Measurements from ENCODE around the gene CPT1B. TPM values are rescaled to one million over a fixed set of nuclear protein-coding genes. Genes with fewer than 3 reads are reported as not detected.

The CPT1B gene
- polyA plus RNA-seq, 3 donors: 0.18 to 66.9 TPM; not detected in 1

DNA sequence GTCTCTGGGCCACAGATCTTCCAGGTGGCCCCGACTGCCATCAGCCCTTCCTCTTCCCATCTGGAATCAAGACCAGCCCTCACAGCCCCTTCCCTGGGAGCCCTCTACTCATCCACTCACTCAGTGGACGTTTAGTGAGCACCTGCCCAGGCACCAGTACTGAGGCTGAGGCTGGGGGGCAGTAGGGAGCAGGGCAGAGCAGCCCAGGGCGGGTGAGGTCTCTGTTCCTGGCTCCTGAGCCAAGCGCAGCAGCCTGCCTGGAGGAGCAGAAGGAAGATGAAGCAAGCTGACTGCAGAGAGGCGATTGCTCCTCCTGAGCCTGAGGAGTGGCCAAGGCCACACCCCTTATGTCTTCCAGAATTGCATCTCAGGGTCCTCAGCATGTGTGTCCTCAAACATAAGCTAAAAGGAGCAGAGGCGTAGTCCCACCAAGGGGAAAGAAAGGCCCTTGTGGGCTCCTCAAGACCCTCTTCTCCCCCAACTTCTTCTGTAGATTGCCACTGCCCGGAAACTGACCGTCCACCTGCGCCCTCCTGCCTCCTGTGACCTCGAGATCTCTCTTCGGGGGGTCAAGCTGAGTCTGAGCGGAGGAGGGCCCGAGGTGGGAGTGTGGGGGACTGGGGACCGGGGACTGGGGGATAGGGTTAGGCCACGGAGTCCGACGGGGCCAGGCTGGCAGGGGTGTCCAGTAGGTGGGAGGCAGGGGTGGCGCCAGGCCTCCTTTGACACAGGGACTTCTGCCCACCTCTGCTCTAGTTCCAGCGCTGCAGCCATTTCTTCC is 28.1 kb upstream of the CPT1B start:
- Histone ChIP-seq H2AFZ (ENCODE audit: insufficient read depth, low read depth, low read length, poor library complexity, severe bottlenecking) (no peak overlapping the region), H3K9ac (ENCODE audit: insufficient read depth, low read length, poor library complexity, severe bottlenecking) (no peak overlapping the region), H3K4me3 (replicated peaks in 1 of 3; ENCODE audit: low read depth in 2 of 3, low read length in 3 of 3) (no peak overlapping the region), H3K9me3 (replicated peaks in 1 of 2; ENCODE audit: control insufficient read depth in 1 of 2, insufficient read depth in 1 of 2, low read length in 2 of 2) (peaks cover 0 to 16% of the 10 kb centered on the region in 2 donors), H3K4me1 (ENCODE audit: control insufficient read depth in 1 of 2, insufficient read depth in 2 of 2, low read length in 2 of 2) (no peaks in the 10 kb centered on the region), H3K4me2 (replicated peaks; ENCODE audit: extremely low read depth, low read length, poor library complexity, severe bottlenecking) (no peak overlapping the region), H4K20me1 (ENCODE audit: insufficient read depth, low read length) (no peaks in the 10 kb centered on the region), H3K79me2 (ENCODE audit: insufficient read depth, low read length) (no peaks in the 10 kb centered on the region), H3K36me3 (replicated peaks in 1 of 2; ENCODE audit: control insufficient read depth in 1 of 2, insufficient read depth in 2 of 2, low read length in 2 of 2) (no peaks in the 10 kb centered on the region), H3K27me3 (ENCODE audit: control insufficient read depth in 2 of 2, insufficient read depth in 2 of 2, low read length in 2 of 2) (peaks cover 27 to 50% of the 10 kb centered on the region in 2 donors), H3K27ac (ENCODE audit: low read depth in 1 of 2, low read length in 2 of 2) (no peak overlapping the region)
- peaks cover 0 to 10% of the 10 kb centered on the region in 2 donors for H3K36me3 Mint-ChIP-seq
- no peak overlapping the region for H3K27ac Mint-ChIP-seq
- H3K4me1 Mint-ChIP-seq: no peaks in the 10 kb centered on the region
- H3K27me3 Mint-ChIP-seq (ENCODE audit: low read depth in 3 of 3): peaks cover 47 to 89% (median 63%) of the 10 kb centered on the region in 3 donors
- WGBS (ENCODE audit: insufficient coverage): 74% methylated on average over 14 of the region's 19 CpGs
- intact Hi-C loops (cut with micrococcal nuclease): no loop called here
- H3K4me3 Mint-ChIP-seq: peak overlapping the region in 1 of 2 donors; percentile 21
- H3K9me3 Mint-ChIP-seq: peaks cover 0 to 14% (median 4%) of the 10 kb centered on the region in 7 donors
- TF ChIP-seq, protein P1, sequence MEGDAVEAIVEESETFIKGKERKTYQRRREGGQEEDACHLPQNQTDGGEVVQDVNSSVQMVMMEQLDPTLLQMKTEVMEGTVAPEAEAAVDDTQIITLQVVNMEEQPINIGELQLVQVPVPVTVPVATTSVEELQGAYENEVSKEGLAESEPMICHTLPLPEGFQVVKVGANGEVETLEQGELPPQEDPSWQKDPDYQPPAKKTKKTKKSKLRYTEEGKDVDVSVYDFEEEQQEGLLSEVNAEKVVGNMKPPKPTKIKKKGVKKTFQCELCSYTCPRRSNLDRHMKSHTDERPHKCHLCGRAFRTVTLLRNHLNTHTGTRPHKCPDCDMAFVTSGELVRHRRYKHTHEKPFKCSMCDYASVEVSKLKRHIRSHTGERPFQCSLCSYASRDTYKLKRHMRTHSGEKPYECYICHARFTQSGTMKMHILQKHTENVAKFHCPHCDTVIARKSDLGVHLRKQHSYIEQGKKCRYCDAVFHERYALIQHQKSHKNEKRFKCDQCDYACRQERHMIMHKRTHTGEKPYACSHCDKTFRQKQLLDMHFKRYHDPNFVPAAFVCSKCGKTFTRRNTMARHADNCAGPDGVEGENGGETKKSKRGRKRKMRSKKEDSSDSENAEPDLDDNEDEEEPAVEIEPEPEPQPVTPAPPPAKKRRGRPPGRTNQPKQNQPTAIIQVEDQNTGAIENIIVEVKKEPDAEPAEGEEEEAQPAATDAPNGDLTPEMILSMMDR (IDR thresholded peaks at IDR 0.05): peak; percentile 56
- DNase-seq: peak in 1 of 3 donors; percentile 3

DNA sequence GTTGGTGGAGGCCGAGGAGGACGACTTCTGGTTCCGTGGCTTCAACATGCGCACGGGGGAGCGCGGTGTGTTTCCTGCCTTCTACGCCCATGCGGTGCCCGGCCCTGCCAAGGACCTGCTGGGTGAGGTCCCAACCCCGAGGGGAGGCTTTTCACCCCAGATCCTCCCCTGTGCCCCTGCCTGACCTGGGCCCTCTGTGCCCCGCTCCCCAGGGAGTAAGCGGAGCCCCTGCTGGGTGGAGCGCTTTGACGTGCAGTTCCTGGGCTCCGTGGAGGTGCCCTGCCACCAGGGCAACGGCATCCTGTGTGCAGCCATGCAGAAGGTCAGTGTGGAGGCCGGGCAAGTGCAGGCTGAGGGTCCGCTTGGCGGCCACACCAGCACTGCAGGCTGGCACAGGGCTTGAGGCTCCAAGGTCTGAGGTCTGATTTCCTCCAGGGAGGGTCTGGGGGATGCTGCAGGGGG is 27.4 kb upstream of the CPT1B start:
- H3K27me3 ChIP-seq (ENCODE audit: control insufficient read depth in 2 of 2, insufficient read depth in 2 of 2, low read length in 2 of 2): peaks cover 30 to 54% of the 10 kb centered on the region in 2 donors
- H3K4me1 Mint-ChIP-seq: no peaks in the 10 kb centered on the region

More for the DNA sequence above, 27.4 kb upstream of the CPT1B start:
- H3K9me3 Mint-ChIP-seq: peaks cover 0 to 14% (median 4%) of the 10 kb centered on the region in 7 donors
- H3K9me3 ChIP-seq (replicated peaks in 1 of 2; ENCODE audit: control insufficient read depth in 1 of 2, insufficient read depth in 1 of 2, low read length in 2 of 2): peaks cover 0 to 16% of the 10 kb centered on the region in 2 donors
- H3K4me3 Mint-ChIP-seq: peak overlapping the region in 1 of 2 donors; percentile 51
- H3K4me2 ChIP-seq (replicated peaks; ENCODE audit: extremely low read depth, low read length, poor library complexity, severe bottlenecking): no peak overlapping the region
- WGBS (ENCODE audit: insufficient coverage): 83% methylated on average over 18 of the region's 20 CpGs
- no peaks in the 10 kb centered on the region for H4K20me1 ChIP-seq (ENCODE audit: insufficient read depth, low read length)
- H3K27me3 Mint-ChIP-seq (ENCODE audit: low read depth in 3 of 3): peaks cover 50 to 90% (median 64%) of the 10 kb centered on the region in 3 donors
- H3K79me2 ChIP-seq (ENCODE audit: insufficient read depth, low read length): no peaks in the 10 kb centered on the region
- TF ChIP-seq, protein P1 (IDR thresholded peaks at IDR 0.05): no peak
- no peak for DNase-seq
- H2AFZ ChIP-seq (ENCODE audit: insufficient read depth, low read depth, low read length, poor library complexity, severe bottlenecking): no peak overlapping the region
- intact Hi-C loops (cut with micrococcal nuclease): no loop called here
- no peaks in the 10 kb centered on the region for H3K4me1 ChIP-seq (ENCODE audit: control insufficient read depth in 1 of 2, insufficient read depth in 2 of 2, low read length in 2 of 2)
- no peak overlapping the region for H3K9ac ChIP-seq (ENCODE audit: insufficient read depth, low read length, poor library complexity, severe bottlenecking)
- no peak overlapping the region for H3K27ac ChIP-seq (ENCODE audit: low read depth in 1 of 2, low read length in 2 of 2)
- H3K4me3 ChIP-seq (replicated peaks in 1 of 3; ENCODE audit: low read depth in 2 of 3, low read length in 3 of 3): no peak overlapping the region
- H3K27ac Mint-ChIP-seq: no peak overlapping the region
- peaks cover 0 to 10% of the 10 kb centered on the region in 2 donors for H3K36me3 Mint-ChIP-seq
- no peaks in the 10 kb centered on the region for H3K36me3 ChIP-seq (replicated peaks in 1 of 2; ENCODE audit: control insufficient read depth in 1 of 2, insufficient read depth in 2 of 2, low read length in 2 of 2)

Measured in CD14-positive monocyte (primary cell).